ENCODE measurements around the gene MLF2. TPM values are rescaled to one million over a fixed set of nuclear protein-coding genes. Genes with fewer than 3 reads are reported as not detected.

MLF2 gene, protein sequence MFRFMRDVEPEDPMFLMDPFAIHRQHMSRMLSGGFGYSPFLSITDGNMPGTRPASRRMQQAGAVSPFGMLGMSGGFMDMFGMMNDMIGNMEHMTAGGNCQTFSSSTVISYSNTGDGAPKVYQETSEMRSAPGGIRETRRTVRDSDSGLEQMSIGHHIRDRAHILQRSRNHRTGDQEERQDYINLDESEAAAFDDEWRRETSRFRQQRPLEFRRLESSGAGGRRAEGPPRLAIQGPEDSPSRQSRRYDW
- total RNA-seq (2014; rRNA removed; shearing (Covaris generic)): 168 and 187 TPM in 2 replicates

- DNase-seq (ENCODE audit: low spot score): peak; percentile 93
Observed at GRCh38 chr12:6752921-6753771, at the start of gene MLF2. MLF2 (minus strand) TSS chr12:6753141; CDS start chr12:6752334, 807 bp downstream.

DNA sequence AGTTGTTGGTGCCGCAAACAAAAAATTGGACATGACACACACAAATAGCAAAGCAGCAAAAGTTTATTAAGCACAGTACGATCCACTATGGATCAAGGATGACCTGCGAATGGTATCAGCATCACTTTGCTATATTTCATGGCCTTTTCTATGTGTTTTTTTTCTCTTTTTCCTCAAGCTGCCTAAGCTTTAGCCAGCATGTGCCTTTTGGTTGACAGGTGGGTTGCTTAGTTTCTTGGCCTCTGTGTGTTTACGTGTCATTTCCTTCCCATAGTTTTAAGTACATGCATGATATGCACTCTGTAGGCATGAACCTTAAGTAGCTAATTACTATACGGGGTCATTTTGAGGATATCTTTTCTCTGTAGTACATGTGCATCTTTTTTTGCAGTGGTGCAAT, 46.2 kb upstream of the MLF2 start:
- DNase-seq (ENCODE audit: low spot score): no peak

GRCh38 chr12:6796576-6796975, 43.6 kb upstream of the MLF2 start:
- no peak for DNase-seq (ENCODE audit: low spot score)

- no peak for DNase-seq (ENCODE audit: low spot score)
Observed at GRCh38 chr12:6795088-6795487, 42.1 kb upstream of the MLF2 start.

- DNase-seq (ENCODE audit: low spot score): no peak
Observed at GRCh38 chr12:6792522-6793201, 39.7 kb upstream of the MLF2 start.

DNA sequence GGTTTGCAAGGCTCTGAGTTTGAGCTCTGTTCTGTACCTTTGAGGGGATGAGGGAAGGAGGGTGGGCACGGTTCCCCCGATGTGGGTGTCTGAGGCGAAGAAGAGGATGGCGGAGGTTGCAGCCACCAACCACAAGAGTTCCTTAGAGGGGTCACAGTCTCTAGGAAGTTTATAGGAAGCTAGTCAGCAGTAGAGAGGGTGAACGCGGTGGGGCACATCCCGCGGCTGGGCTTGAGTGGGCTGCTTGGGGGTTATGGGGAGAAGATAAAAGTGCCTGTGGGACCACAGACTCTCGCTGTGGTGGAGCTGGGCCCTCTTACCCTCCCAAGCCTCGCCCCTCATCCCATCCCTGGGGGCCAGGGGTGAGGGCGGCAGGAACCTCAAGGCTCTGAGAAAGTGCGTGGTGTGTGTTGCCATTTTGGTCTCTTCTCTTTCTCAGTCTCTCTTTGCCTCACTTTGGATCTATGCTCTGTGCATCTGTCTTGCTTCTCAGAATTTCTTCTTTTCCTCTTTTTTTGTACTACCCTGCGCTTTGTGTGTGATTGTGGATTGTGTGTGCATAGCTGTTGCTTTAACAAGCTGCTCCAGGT, 39.1 kb upstream of the MLF2 start:
- DNase-seq (ENCODE audit: low spot score): no peak

DNA sequence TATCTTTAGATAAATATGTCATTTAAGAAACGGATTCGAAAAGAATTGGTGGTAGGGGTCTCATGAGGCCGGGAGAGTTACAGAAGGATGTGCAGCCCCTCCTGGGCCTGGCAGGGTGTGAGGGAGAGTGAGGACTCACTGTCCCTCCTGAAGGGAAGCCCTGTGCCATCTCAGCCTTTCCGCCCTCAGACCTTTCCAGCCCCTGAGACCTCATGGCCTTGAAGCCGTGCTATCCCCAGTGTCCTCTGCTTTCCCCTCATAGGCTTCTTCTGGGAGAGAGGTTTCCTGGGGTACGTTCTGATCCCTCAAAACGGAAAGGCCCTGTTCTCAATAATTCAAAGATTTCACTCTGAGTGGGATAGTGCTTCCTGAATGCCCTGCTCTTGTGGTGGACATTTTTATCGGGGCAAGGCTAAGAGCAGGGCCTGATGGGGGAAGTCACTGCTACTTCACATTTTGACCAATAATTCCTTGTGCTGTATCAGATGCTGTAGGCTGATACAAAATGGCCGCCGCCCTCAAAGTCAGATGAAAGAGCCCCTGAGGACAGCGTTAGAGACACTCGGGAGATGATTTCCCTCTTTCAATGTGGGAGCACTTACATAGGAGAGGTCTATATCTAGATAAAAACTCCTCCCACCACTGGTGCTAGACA, 37.7 kb upstream of the MLF2 start:
- no peak for DNase-seq (ENCODE audit: low spot score)

DNA sequence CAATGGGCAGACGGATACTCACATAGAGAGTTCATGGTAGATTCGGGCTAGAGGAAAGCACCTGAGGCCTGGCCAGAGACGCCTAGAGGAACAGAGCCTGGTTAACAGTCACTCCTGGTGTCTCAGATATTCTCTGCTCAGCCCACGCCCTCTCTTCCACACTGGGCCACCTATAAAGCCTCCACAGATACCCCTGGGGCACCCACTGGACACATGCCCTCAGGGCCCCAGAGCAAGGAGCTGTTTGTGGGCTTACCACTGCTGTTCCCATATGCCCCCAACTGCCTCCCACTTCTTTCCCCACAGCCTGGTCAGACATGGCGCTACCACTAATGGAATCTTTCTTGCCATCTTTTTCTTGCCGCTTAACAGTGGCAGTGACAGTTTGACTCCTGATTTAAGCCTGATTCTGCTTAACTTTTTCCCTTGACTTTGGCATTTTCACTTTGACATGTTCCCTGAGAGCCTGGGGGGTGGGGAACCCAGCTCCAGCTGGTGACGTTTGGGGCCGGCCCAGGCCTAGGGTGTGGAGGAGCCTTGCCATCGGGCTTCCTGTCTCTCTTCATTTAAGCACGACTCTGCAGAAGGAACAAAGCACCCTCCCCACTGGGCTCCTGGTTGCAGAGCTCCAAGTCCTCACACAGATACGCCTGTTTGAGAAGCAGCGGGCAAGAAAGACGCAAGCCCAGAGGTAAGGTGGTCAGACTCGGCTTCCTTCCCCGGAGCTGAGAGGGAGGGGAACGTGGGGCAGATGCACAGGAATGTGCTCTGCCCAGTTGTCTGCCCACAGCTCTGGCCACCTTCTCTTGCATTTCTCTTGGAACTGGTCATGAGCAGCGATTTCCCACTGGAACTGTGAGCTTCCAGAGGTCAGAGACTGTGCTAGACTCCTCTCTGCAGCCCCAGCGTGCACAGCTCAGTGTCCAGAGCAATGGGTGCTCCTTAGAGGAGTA, 36.3 kb upstream of the MLF2 start, which contains the start of gene CD4:
Gene CD4 (plus strand): TSS at position 557 of the 953 bp plus-strand sequence. CDS start 10,611 bp downstream, outside the sequence.
- DNase-seq (ENCODE audit: low spot score): no peak

DNA sequence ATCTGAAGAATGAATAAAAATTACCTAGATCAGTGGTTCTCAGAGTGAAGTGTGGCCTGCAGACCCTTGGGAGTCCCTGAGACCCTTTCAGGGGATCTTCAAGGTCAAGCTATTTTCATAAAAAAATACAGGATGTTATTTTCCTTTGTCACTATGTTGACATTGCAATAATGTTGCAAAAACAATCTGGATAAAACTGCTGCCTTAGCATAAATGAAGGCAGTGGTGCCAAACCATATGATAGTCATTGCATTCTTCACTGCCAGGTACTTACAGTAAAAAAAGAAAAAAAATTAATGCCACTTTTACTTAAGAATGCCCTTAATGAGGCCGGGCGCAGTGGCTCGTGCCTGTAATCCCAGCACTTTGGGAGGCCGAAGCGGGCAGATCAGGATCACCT, 34.4 kb upstream of the MLF2 start:
- no peak for DNase-seq (ENCODE audit: low spot score)

DNA sequence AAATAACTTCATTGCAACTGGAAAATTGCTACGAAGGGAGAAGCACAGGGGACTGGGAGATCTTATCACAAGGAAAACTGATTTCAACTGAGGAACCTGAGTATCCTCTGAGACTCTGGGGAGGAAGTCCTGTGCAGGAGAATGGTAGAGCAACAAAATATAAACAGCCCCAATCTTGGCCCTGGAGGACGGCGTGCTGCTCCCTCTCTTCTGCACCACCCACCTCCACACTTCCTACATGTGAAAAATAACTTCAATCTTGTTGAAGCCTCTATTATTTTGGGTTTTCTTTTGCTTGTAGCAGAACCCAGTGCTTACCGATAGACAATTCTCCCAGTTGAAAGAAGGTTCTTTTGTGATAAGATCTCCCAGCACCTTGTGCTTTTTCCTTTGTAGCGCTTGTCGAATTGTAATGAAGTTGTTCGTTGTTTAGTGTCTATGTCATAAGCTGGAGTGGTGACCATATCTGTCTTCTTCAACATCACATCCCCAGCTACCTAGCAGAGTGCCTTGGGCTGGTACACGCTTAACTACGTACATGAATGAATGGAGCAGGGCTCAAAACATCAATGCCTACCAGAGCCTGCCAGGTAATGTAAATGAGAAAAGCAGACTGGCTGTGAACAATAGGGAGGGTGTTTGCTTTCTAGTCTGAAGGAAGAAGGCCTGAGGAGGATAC, 33.6 kb upstream of the MLF2 start:
- no peak for DNase-seq (ENCODE audit: low spot score)

- DNase-seq (ENCODE audit: low spot score): no peak
Observed at GRCh38 chr12:6784761-6785160, 31.8 kb upstream of the MLF2 start.

DNA sequence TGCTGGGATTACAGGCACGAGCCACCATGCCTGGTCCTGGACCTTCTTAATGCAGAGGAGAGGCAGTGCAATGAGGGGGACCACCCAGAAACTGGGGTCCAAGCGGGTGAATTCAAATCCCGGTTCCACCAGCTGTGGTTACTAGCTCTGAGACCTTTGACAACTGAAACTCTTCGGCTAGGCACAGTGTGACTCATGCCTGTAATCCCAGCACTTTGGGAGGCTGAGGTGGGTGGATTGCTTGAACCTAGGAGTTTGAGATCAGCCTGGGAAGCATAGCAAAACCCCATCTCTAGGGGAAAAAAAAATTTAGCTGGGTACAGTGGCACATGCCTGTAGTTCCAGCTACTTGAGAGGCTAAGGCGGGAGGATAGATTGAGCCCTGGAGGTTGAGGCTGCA, 31.4 kb upstream of the MLF2 start:
- no peak for DNase-seq (ENCODE audit: low spot score)

GRCh38 chr12:6783828-6784227, 30.9 kb upstream of the MLF2 start:
- no peak for DNase-seq (ENCODE audit: low spot score)

DNA sequence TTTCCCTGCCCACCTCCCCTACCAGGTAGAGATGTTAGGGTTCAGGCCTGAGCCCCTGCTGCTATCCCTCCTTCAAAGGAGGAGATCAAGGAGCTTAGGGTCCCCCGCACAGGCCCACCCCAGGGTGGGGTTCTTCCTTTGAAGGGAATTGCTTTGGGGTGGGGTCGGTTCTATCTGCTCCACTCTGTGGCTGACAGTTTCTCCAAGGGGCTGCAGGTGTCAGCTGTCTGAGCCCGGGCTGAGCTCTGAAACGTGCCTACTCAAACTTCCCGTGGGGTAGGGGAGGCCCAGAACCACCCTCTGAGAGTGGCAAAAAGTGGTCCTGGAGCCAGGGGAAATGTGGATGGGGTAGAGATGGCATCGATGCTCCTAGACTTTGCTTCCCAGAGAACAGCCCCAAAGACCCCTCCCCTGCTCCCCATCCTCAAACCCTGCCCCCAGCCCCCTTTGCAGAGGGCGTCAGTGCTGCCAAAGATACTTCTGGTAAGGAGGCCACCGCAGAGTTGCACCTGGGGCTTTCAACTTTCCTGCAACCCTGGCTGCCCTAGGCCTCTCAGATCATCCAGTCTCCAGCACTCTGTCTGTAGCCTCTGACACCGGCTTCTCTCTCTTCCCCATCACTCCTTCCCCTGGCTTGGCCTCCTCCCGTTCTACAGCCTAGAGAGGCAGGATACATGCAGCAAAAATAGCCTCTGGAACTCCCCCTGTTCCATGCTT, 30.1 kb upstream of the MLF2 start:
- no peak for DNase-seq (ENCODE audit: low spot score)

- DNase-seq (ENCODE audit: low spot score): no peak
Observed at GRCh38 chr12:6782119-6782518, 29.2 kb upstream of the MLF2 start.

DNA sequence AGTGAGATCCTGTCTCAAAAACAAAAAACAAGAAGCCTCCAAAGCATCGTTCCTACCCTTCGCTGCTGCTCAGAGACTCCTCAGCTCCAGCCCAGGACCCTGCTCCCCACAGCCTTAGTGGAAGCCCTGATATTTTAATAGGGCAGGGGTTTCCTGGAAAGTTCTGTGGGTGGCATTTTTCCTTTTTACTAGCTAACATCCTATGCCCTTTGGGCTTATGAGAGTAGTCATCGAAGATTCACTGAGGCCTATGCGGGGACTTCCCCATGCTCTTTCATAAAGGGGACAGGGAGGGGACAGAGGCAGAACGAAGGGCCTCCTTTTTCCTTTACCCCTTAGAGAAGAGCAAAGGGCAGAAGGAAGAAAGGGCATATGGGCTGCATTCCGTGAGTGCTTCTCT, 27.6 kb upstream of the MLF2 start:
- no peak for DNase-seq (ENCODE audit: low spot score)

GRCh38 chr12:6779708-6780432, 26.9 kb upstream of the MLF2 start:
- no peak for DNase-seq (ENCODE audit: low spot score)

Data from A172 (cell line).